ENCODE results near the gene ACTN2.

ACTN2 gene

DNA sequence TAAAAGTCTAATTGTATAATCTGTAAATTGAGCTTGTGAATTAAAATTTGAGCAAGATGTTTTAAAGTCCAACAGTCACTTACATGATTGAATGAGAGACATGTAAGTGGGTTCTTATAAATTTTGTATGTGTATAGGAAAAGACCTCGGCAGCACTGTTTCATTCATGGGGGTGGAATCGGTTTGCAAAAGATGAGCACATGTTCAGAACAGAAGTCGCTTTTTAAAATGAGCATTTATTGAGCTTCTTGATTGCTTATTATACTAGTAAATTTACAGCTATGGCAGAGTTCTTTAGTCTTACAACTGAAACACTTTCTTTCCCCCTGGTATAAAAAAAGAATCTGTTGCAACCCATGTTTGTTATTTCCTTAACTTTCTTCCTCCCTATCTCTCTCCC, 33.9 kb downstream of the ACTN2 start:
- Histone ChIP-seq H3K36me3 (ENCODE audit: low read depth) (no peaks in the 10 kb centered on the region), H3K9me3 (ENCODE audit: severe bottlenecking) (no peaks in the 10 kb centered on the region), H3K27me3 (ENCODE audit: insufficient read depth, poor library complexity, severe bottlenecking) (no peaks in the 10 kb centered on the region), H3K27ac (ENCODE audit: poor library complexity, severe bottlenecking) (no peak overlapping the region), H3K4me1 (ENCODE audit: insufficient read depth, poor library complexity, severe bottlenecking) (no peaks in the 10 kb centered on the region), H3K4me3 (ENCODE audit: severe bottlenecking) (no peak overlapping the region)
- DNase-seq (ENCODE audit: low spot score): no peak
- TF ChIP-seq, protein P1, sequence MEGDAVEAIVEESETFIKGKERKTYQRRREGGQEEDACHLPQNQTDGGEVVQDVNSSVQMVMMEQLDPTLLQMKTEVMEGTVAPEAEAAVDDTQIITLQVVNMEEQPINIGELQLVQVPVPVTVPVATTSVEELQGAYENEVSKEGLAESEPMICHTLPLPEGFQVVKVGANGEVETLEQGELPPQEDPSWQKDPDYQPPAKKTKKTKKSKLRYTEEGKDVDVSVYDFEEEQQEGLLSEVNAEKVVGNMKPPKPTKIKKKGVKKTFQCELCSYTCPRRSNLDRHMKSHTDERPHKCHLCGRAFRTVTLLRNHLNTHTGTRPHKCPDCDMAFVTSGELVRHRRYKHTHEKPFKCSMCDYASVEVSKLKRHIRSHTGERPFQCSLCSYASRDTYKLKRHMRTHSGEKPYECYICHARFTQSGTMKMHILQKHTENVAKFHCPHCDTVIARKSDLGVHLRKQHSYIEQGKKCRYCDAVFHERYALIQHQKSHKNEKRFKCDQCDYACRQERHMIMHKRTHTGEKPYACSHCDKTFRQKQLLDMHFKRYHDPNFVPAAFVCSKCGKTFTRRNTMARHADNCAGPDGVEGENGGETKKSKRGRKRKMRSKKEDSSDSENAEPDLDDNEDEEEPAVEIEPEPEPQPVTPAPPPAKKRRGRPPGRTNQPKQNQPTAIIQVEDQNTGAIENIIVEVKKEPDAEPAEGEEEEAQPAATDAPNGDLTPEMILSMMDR (IDR thresholded peaks at IDR 0.05; ENCODE audit: poor library complexity, severe bottlenecking): no peak
- ATAC-seq (ENCODE audit: low read depth): no peak

DNA sequence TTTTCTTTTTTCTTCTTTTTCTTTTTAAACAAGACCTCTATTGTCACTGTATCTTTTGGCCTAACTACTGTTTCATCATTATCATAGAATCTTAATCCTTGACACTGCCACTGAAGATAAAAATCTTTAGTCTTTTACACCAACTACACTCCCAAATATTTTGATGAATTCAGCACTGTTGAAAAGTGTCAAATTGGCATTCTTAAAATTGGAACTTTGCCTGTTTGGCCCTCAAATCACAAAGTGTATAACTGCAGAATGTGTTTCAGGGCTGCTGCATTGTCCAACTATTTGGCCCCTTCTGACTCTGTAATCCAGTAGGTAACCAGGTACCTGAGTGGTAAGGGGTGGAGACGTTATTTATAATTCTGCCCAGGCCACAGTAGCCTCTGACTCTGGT, 34.3 kb downstream of the ACTN2 start:
- no peak for ATAC-seq (ENCODE audit: low read depth)
- DNase-seq (ENCODE audit: low spot score): no peak
- H3K27ac ChIP-seq (ENCODE audit: poor library complexity, severe bottlenecking): no peak overlapping the region
- no peak overlapping the region for H3K4me3 ChIP-seq (ENCODE audit: severe bottlenecking)
- H3K9me3 ChIP-seq (ENCODE audit: severe bottlenecking): no peaks in the 10 kb centered on the region
- TF ChIP-seq, protein P1 (IDR thresholded peaks at IDR 0.05; ENCODE audit: poor library complexity, severe bottlenecking): no peak
- H3K36me3 ChIP-seq (ENCODE audit: low read depth): no peaks in the 10 kb centered on the region
- H3K27me3 ChIP-seq (ENCODE audit: insufficient read depth, poor library complexity, severe bottlenecking): no peaks in the 10 kb centered on the region
- no peaks in the 10 kb centered on the region for H3K4me1 ChIP-seq (ENCODE audit: insufficient read depth, poor library complexity, severe bottlenecking)

DNA sequence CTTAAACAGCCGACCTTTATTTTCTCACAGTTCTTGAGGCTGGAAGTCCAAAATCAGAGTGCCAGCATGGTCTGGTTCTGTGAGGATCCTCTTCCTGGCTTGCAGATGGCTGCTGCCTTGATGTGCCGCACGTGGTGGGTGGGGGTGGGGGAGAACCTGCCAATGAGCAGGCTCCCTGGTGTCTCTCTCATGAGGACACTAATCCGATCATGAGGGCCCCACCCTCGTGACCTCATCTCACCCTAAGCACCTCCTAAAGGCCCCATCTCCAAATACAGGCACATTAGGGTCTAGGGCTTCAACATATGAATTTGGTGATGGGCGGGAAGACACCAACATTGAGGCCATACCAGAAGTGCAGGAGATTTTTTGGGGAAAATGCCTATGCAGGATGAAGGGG, 37.8 kb downstream of the ACTN2 start:
- ATAC-seq (ENCODE audit: low read depth) (no peak), DNase-seq (ENCODE audit: low spot score) (no peak)
- H3K4me3 ChIP-seq (ENCODE audit: severe bottlenecking): no peak overlapping the region
- H3K27ac ChIP-seq (ENCODE audit: poor library complexity, severe bottlenecking): no peak overlapping the region
- TF ChIP-seq, protein P1 (IDR thresholded peaks at IDR 0.05; ENCODE audit: poor library complexity, severe bottlenecking): no peak
- no peaks in the 10 kb centered on the region for H3K9me3 ChIP-seq (ENCODE audit: severe bottlenecking)
- no peaks in the 10 kb centered on the region for H3K4me1 ChIP-seq (ENCODE audit: insufficient read depth, poor library complexity, severe bottlenecking)
- H3K27me3 ChIP-seq (ENCODE audit: insufficient read depth, poor library complexity, severe bottlenecking): no peaks in the 10 kb centered on the region
- no peaks in the 10 kb centered on the region for H3K36me3 ChIP-seq (ENCODE audit: low read depth)

DNA sequence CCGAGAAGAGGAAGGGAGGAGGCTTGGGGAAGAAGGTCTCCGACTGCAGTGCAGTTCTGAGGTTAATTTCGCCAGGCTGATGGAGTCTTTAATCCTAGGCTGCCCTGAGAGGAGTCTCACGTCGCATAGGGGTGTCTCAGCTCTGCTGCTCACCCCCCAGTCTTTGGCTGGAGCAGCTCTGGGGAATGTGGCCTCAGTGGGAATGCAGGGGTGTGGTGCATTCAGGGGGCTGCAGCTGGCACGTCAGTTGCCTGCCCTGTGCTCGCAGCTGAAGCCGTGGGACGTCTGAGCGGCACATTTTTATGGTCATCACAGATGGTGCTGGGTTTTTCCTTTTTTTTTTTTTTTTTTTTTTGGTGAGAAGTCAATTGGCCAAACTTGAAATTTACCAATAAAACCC, 38.2 kb downstream of the ACTN2 start:
- TF ChIP-seq, protein P1 (IDR thresholded peaks at IDR 0.05; ENCODE audit: poor library complexity, severe bottlenecking): no peak
- DNase-seq (ENCODE audit: low spot score) (no peak), ATAC-seq (ENCODE audit: low read depth) (no peak)
- H3K36me3 ChIP-seq (ENCODE audit: low read depth): no peaks in the 10 kb centered on the region
- no peaks in the 10 kb centered on the region for H3K27me3 ChIP-seq (ENCODE audit: insufficient read depth, poor library complexity, severe bottlenecking)
- no peaks in the 10 kb centered on the region for H3K9me3 ChIP-seq (ENCODE audit: severe bottlenecking)
- H3K27ac ChIP-seq (ENCODE audit: poor library complexity, severe bottlenecking): no peak overlapping the region
- no peaks in the 10 kb centered on the region for H3K4me1 ChIP-seq (ENCODE audit: insufficient read depth, poor library complexity, severe bottlenecking)
- no peak overlapping the region for H3K4me3 ChIP-seq (ENCODE audit: severe bottlenecking)

DNA sequence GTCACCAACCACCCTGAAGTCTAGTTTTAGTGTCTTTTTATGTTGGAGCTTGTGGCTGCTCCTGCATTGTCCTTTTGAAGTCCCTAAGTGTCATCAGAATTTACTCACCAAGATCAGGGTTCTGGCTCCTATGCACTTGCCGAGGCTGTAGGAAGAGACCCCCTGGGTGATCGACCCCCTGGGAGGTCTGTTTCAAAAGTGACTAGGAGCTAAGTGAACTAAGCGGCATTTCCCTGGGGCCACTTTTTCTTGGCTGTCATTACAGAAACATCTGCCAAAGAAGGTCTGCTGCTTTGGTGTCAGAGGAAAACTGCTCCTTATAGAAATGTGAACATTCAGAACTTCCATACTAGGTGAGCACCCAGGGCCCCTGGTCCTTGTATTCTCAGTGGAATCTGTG, 39.4 kb downstream of the ACTN2 start:
- Histone ChIP-seq H3K27ac (ENCODE audit: poor library complexity, severe bottlenecking) (no peak overlapping the region), H3K9me3 (ENCODE audit: severe bottlenecking) (no peaks in the 10 kb centered on the region), H3K36me3 (ENCODE audit: low read depth) (no peaks in the 10 kb centered on the region), H3K27me3 (ENCODE audit: insufficient read depth, poor library complexity, severe bottlenecking) (no peaks in the 10 kb centered on the region), H3K4me3 (ENCODE audit: severe bottlenecking) (no peak overlapping the region), H3K4me1 (ENCODE audit: insufficient read depth, poor library complexity, severe bottlenecking) (no peaks in the 10 kb centered on the region)
- TF ChIP-seq, protein P1 (IDR thresholded peaks at IDR 0.05; ENCODE audit: poor library complexity, severe bottlenecking): no peak
- ATAC-seq (ENCODE audit: low read depth) (no peak), DNase-seq (ENCODE audit: low spot score) (no peak)

Data from RWPE2 (cell line).